Anterior cingulate cortex (tissue), 58 donors: ENCODE results near the gene MPDZ.

ENCODE experiments used
- DNase-seq, 58 donors: peaks; one replicate each; lab custom pipeline; 2025; lab: John Stamatoyannopoulos, UW

The MPDZ gene

GRCh38 chr9:13089666-13090065, 189.8 kb downstream of the MPDZ start:
- no peak for DNase-seq

GRCh38 chr9:13088720-13089427, 190.6 kb downstream of the MPDZ start:
- peak in 19 of 58 donors; percentile 0 to 47 (median 4) for DNase-seq

DNA sequence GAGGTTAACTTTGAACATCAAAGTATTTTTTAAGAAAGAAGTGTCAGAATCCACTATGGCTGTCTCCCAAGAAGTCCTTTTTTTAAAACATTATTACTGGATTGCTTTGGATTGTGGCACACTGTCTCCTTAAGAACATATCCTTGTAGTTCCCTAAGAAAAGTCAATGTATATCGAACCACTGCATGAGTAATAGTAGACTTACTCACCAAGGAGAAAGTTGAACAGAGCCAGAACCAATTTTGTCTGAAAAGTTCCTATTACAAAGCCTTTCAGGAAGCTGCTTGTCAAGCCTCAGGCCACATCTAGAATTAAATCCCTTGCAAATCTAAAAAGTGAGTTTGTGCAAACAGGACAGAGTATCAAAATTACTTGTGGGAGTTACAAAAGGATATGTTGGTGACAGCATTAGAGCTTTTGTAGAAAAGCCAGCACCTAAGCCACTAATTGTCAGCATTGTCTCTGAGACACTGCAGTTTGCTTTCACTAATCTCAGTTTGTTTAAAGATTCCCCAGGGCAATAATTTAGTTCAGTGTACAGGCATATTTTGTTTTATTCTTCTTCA, 195.4 kb downstream of the MPDZ start:
- no peak for DNase-seq

GRCh38 chr9:13083366-13083765, 196.1 kb downstream of the MPDZ start:
- no peak for DNase-seq

GRCh38 chr9:13082796-13083195, 196.7 kb downstream of the MPDZ start:
- DNase-seq, result no peak

GRCh38 chr9:13078164-13078563, 201.3 kb downstream of the MPDZ start:
- no peak for DNase-seq

DNA sequence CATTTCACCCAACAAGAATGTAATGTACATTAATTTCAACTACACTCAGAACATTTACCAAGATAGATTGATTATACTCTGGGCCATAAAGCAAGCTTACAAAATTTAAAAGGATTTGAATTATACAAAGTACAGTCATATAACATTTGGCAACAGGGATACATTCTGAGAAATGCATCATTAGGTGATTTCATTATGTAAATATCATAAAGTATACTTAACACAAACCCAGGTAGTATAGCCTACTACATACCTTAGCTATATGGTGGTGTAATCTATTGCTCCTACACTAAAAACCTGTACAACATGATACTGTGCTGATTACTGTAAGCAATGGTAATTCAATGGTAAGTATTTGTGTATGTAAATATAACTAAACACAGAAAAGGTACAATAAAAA, 202.9 kb downstream of the MPDZ start:
- DNase-seq, result no peak

DNA sequence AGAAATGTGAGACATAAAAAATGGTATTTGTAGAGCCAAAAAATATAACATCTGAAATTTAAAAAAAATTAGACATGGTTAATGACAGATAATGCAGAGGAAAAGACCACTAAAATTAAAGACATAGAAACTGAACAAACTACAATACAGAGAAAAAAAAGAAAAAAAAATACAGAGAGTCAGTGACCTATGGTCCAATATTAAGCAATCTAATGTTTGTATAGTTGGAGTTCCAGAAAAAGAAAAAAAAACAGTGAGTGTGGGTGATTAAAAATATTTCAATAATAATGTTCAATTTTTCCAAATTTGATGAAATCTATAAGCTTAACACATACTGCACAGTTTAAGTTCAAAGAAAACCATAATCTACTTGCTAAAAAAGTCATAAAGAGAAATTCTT, 207.6 kb downstream of the MPDZ start:
- no peak for DNase-seq

GRCh38 chr9:13070612-13071595, 208.6 kb downstream of the MPDZ start:
- DNase-seq, result no peak

DNA sequence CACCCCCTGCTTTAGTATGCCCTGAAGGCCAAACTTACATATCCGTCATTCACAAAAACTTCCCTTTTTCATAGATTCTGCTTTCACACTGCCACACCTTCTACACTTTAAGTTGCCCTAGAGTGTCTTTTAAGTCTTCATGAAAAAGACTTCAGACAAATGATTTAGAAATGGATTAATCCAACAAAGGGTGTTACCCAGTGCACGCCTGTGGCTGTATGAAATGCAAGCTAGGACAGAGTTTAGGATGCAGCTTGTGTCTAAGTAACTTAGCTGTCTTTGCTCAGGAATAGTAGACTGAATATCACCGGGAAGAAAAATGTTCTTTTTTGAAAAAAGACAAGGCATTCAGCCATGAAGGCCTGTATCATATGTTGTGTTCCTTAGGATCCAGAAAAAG, 210.0 kb downstream of the MPDZ start:
- DNase-seq, result no peak

DNA sequence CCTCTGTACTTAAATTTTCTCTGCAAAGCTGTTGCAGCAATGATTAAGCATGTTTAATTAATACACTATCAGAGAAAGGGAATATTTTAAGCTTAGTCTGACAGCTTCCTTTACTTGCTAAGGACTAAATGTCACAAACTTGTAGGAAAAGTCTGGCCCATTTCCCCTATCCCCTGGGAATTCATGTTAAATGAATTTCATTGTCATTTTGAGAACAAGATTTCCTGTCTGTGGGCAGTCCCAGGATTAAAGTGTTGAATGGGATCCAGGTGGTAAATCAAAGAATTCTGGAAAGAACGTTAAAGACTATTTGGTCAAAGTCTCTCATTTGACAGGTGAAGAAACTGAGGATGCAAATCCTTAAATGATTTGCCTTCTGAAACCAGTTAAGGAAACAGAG, 214.8 kb downstream of the MPDZ start:
- DNase-seq, result no peak

DNA sequence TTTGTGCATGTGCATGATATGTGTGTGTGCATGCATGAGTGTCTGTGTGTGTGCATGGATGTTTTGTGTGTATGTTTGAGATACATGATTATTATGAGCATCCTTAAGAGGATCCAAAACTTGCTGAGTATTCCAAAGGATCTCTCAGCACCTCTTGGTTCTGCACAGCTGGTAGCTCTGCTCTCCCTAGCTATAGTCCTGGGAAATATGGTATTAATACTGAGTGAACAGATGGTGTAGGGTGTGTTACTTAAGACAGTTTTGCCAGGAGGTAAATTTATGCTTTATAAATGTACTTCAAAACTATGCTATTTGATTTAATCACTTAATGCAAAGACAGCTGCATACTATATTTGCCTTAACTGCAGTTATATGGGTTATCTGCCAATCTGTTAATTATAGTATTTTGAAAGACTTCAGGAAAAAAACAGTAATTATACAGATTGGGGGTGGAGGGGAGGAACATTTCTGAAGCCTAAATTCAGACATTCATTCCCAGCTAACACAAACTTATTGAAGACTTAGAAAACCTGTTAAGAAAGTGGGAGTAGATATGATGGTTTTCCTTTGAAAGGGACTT, 215.5 kb downstream of the MPDZ start:
- no peak for DNase-seq

DNA sequence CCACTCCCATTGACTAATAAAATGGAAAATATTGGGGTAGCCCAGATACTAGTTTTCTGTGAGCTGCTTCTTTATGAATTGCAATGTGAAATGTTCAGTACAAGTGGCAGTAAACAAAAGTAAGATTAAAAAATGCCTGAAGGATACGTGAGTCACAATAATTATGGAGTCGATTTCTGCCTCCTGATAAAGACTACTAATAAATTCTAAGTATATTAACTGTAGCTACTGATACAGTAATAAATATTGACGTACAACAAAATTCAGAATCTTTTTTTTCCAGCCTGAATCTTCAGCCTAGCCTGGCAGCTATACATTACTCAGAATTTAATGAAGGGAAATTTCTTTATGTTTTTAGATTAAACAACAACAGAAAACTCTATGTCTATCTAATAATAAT, 218.1 kb downstream of the MPDZ start:
- DNase-seq, result no peak
